C4-2B (cell line): ENCODE results near the gene RRAS2.

Source experiments
- H3K27ac ChIP-seq: fragments of 450-650 bp; 2 replicates; pipeline ENCODE4 v1.5.1; 2017
- ZFX ChIP-seq: fragments of 450-650 bp; IDR thresholded peaks from 2 replicates; pipeline ENCODE4 v1.6.1; 2017
- TF ChIP-seq, protein P1 (sequence below): fragments of 450-650 bp; conservative IDR thresholded peaks from 2 replicates; pipeline ENCODE4 v1.5.1; 2017; ENCODE audit warnings: mild to moderate bottlenecking

Gene RRAS2

DNA sequence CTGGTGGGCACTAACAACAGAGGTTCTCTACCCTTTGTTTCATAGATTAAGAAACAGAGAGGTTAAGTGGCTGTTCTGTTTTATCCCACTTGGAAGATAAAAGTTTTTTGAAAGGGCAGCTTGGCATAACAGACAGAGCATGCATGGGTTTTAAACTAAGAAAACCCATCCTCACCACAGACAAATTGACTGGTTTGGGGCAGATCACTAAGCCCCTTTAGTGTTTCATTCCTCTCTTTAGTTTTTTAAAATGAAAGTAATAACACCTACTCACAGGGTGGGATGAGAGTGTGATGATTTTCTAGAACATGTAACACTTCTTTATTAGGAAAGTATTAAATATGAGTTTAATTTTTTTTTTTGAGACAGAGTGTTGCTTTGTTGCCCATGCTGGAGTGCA lies 12.3 kb upstream of the RRAS2 start:
- H3K27ac ChIP-seq, result no peak overlapping the region
- TF ChIP-seq, protein P1, sequence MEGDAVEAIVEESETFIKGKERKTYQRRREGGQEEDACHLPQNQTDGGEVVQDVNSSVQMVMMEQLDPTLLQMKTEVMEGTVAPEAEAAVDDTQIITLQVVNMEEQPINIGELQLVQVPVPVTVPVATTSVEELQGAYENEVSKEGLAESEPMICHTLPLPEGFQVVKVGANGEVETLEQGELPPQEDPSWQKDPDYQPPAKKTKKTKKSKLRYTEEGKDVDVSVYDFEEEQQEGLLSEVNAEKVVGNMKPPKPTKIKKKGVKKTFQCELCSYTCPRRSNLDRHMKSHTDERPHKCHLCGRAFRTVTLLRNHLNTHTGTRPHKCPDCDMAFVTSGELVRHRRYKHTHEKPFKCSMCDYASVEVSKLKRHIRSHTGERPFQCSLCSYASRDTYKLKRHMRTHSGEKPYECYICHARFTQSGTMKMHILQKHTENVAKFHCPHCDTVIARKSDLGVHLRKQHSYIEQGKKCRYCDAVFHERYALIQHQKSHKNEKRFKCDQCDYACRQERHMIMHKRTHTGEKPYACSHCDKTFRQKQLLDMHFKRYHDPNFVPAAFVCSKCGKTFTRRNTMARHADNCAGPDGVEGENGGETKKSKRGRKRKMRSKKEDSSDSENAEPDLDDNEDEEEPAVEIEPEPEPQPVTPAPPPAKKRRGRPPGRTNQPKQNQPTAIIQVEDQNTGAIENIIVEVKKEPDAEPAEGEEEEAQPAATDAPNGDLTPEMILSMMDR, result no peak
- no peak for TF ChIP-seq ZFX

DNA sequence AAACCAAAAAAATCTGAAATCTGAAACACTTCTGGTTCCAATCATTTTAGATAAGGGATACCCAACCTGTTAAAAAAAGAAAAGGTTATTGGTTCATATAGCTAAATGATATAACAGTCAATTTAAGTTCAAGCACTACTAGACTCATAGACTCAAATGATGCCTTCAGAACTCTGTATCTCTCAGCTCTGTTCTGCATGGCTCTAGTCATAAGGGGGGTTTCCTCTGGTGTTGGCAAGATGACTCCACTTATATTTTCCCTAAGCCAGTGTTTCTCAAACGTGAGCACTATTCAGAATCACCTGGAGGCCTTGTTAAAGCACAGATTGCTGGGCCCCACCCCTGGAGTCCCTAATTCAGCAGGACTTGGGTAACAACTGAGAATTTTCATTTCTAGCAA lies 11.5 kb upstream of the RRAS2 start:
- no peak overlapping the region for H3K27ac ChIP-seq
- TF ChIP-seq, protein P1, result no peak
- no peak for TF ChIP-seq ZFX

DNA sequence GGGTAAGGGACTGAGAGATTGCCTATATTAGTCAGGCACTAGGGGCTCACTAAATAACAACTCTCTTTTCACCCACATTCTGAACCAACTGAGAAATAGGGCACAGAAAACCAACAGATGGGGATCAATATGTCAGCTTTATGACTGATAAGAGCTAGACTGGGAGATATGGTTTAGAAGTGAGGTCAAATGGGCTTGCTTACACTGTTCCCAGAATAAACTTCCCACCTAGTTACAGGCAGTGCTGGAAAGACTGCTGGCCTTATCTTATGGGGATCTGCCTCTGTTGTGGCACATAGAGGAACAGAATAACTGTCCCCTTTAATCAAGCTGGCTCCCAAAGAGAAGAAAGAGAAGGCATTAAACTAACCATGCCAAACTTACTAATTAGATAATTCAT lies 10.6 kb upstream of the RRAS2 start:
- TF ChIP-seq ZFX, result no peak
- TF ChIP-seq, protein P1, result no peak
- H3K27ac ChIP-seq, result no peak overlapping the region

DNA sequence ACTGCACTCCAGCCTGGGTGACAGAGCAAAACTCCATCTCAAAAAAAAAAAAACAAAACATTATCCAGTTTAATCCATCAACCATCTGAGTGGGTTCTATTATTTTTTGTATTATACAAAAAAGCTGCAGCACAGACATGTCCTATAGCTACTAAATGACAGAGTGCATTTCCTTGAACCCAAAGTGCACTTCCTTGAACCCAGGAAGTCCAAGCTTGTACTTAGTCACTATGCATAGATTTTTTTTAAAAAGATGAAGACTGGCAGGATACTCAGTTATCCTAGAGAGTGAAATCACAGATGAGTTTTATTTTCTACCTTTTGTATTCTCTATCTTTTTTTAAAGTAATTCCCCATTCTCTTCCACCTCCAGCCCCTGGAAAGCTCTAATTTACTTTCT lies 8.0 kb upstream of the RRAS2 start:
- no peak overlapping the region for H3K27ac ChIP-seq
- TF ChIP-seq ZFX, result no peak

DNA sequence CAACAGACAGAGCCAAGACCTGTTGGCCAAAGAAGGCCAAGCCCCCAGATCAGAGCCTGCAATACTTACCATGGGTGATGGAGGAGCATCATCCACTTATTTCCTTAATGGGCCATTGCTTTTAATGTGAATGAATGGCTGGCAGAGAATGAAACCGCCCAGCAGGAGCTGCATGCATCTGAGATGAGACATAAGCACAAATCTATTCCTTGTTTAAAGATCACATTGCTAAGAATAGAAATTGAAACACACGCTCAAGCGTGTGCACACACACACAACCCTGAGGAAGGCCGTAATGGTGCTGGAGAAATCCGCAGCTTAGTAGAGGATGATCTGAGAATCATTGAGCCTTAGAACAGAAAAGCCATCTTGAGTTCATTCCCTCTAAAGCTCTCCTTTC lies 5.3 kb upstream of the RRAS2 start:
- no peak for TF ChIP-seq ZFX
- TF ChIP-seq, protein P1, result no peak
- no peak overlapping the region for H3K27ac ChIP-seq

DNA sequence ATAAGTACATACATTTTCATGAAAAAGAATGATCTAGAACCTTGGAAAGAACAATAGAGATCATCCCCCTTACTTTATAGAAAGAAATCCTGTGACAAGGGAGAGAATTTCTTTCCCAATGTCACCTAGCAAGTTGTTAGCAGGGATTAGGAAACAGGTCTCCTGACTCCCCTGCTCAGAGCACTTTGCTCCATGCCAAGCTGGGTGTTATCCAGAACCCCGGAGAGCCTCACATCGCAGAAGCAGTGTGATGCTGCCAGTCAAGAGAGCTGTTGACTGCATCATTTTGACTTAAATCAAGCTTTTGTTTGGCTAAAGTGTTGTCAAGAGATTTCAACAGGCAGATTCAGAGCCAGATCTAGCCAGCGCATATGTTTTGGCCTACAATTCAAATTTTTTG lies 3.6 kb upstream of the RRAS2 start:
- TF ChIP-seq ZFX, result no peak
- TF ChIP-seq, protein P1, result no peak

DNA sequence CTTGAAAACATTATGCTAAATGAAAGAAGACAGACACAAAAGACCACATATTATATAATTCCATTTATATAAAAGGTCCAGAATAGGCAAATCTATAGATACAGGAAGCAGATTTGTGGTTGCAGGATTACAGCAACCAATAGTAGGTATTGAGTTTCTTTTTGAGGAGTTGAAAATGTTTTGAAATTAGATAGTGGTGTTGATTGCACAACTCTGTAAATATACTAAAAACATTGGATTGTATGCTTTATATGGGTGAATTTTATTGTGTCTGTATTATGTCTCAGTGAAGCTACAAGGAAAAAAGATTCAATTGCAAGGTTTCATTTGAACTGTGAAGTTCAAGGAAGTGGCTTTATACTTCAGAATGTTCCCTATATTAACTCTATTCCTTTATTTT lies 3.0 kb upstream of the RRAS2 start:
- no peak overlapping the region for H3K27ac ChIP-seq
- TF ChIP-seq ZFX, result no peak
- TF ChIP-seq, protein P1, result no peak

More for the DNA sequence above, 3.6 kb upstream of the RRAS2 start:
- no peak overlapping the region for H3K27ac ChIP-seq

DNA sequence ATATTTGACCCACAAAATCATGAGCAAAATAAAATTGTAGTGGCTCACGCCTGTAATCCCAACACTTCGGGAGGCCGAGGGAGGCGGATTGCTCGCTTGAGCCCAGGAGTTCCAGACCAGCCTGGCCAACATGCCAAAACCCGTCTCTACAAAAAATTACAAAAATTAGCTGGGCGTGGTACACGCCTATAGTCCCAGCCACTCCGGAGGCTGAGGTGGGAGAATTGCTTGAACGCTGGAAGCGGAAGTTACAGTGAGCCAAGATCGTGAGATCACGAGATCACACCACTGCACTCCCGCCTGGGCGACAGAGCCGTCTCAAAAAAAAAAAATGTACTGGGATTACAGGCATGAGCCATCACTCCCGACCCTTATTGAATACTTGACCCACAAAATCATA lies 2.0 kb upstream of the RRAS2 start:
- H3K27ac ChIP-seq, result no peak overlapping the region
- no peak for TF ChIP-seq ZFX
- TF ChIP-seq, protein P1, result no peak
